Adipose tissue (tissue), 3 donors: ENCODE data around the gene BABAM1. TPM values are rescaled to one million over a fixed set of nuclear protein-coding genes. Genes with fewer than 3 reads are reported as not detected.
"Not testable (repeated sequence)": the region's sequence is repeated elsewhere in the genome, so short reads cannot be mapped to it uniquely, and the experiment has no call there.

Source experiments
- H3K27ac ChIP-seq: one replicate; pipeline ENCODE4 v1.5.1; 2013; ENCODE audit warnings: low read depth, low read length
- WGBS, 3 donors: extraction: QIAGEN DNeasy Blood & Tissue Kit; methylation state at CpG; one replicate each; pipeline ENCODE4 v1.1.7; 2013; 5-methylcytosine and 5-hydroxymethylcytosine counted together
- polyA plus RNA-seq, 3 donors: library from polyadenylated mRNA; stranded (reverse); fragments of 200-250 nt; gene quantifications; one replicate each; pipeline ENCODE4 v1.2.3, GENCODE V29; 2013
- donor health status: healthy with polysubstance abuse.
- donor health status: Bipolar disorder and iron deficiency.
- donor health status: healthy.

BABAM1 gene
- polyA plus RNA-seq, 3 donors: 38.2 to 70.6 (median 65.2) TPM

GRCh38 chr19:17263712-17264640 lies 3.3 kb upstream of the BABAM1 start:
- WGBS, 3 donors: 70 to 78% (median 71%) methylated on average over 23 of the region's 23 CpGs

DNA sequence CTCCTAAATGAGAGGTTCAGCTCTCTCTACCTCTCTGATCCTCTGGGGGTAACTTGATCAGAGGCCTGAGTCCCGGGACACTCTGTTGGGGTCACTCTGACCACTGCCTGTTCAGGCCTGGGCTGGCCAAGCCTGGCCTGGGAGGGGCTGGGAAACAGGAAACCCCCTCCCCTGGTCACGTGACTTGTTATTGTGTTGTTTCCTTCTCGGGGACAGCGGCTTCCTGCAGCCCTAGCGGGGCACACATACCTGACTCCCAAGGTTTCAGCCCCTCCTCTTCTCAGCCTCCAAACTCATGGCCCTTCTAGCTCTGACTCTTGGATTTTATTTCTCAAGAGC lies 2.6 kb upstream of the BABAM1 start, which contains the start of gene USHBP1:
Gene USHBP1, minus strand, starts transcription at position 105 of the 339 bp plus-strand sequence. CDS start 446 bp downstream, outside the sequence.
- WGBS, 3 donors: 33 to 65% (median 43%) methylated on average over 5 of the region's 5 CpGs
- H3K27ac ChIP-seq: no peak within 1 kb of the TSS

More at GRCh38 chr19:17263712-17264640, 3.3 kb upstream of the BABAM1 start:
- H3K27ac ChIP-seq: no peak overlapping the region

GRCh38 chr19:17266026-17266425 lies 1.2 kb upstream of the BABAM1 start:
- WGBS, 3 donors: 91 to 93% (median 92%) methylated on average over 7 of the region's 7 CpGs
- no peak overlapping the region for H3K27ac ChIP-seq

DNA sequence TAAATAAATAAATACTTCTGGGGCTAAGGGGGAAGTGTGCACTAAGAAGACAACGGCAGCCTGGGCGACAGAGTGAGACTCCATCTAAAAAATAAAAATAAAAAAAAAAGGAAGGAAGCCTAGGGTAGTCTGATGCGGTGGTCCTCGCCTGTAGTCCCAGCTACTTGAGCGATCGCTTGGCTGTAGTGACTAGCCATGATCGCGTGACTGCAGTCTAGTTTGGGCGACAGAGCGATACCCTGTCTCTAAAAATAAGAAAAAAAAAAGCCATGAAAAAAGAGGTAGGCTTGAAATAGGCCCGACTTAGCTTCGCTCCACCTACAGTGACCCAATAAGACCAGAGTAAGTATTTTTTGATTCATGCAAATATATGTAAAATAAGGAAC lies 661 bp upstream of the BABAM1 start:
- WGBS, 3 donors: 49 to 74% (median 57%) methylated on average over 12 of the region's 12 CpGs
- no peak overlapping the region for H3K27ac ChIP-seq

- 94 to 96% (median 96%) methylated on average over 13 of the region's 13 CpGs for WGBS, 3 donors
- no peak overlapping the region for H3K27ac ChIP-seq
These were observed 1.5 kb downstream of the BABAM1 start for GRCh38 chr19:17268754-17269153.

GRCh38 chr19:17274892-17275291 lies 7.6 kb downstream of the BABAM1 start:
- WGBS, 3 donors: 96 to 100% (median 96%) methylated on average over 3 of the region's 3 CpGs
- not testable (repeated sequence) for H3K27ac ChIP-seq

DNA sequence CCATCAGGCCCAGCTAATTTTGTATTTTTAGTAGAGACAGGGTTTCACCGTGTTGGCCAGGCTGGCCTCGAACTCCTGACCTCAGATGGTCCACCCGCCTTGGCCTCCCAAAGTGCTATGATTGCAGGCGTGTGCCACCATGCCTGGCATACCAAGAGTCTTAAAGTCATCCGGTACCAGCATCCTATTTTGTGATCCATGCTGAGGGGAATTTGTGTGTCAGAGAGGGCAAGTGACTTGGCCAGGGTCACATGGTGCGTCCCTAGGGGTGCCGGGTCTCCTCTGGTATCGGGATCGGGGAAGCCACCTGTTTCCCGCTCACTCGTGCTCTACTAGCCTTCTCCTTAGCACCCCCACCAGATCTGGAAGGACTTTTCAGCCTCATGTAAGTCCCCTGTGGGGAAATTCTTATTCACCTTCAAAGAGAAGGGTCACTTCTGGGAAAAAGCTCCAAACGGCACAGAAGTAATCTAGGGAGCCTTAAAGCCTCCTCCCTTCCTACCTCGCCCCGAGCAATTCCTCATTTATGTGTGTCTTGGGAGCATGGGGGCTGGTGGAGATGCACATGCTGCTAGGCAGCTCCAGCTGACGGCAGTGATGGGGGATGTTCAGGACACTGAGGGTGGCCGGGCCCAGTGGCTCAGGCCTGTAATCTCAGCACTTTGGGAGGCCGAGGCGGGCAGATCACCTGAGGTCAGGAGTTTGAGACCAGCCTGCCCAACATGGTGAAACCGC lies 8.4 kb downstream of the BABAM1 start:
- no peak overlapping the region for H3K27ac ChIP-seq
- WGBS, 3 donors: 91 to 94% (median 91%) methylated on average over 19 of the region's 19 CpGs

DNA sequence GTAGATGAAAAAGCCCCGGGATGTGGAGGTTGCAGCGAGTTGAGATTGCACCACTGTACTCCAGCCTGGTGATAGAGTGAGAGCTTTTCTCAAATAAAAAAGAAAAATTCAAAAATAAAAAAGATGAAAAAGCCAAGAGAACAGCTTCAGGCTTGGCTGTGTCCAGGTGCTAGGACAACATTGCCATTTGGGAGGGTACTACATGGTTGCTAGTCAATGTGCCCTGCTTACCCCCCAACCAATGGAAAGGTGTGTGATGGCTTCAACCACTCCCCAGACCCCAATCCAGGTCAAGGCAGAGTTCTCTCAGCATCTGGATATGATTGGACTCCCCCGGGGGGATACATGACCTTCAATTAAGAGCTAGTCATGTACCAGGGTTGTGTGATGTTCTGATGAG lies 12.2 kb downstream of the BABAM1 start:
- no peak overlapping the region for H3K27ac ChIP-seq
- 61 to 94% (median 76%) methylated on average over 3 of the region's 3 CpGs for WGBS, 3 donors

GRCh38 chr19:17281391-17282304 lies 14.4 kb downstream of the BABAM1 start, which contains the start of gene ANKLE1:
ANKLE1 (plus strand) TSS chr19:17281901; CDS start chr19:17281921, 20 bp downstream.
- H3K27ac ChIP-seq: no peak within 1 kb of the TSS
- 5 to 8% (median 6%) methylated on average over 72 to 75 of the region's 75 CpGs for WGBS, 3 donors

- 3% methylated on average over 42 to 45 of the region's 45 CpGs for WGBS, 3 donors
These were observed 15.4 kb downstream of the BABAM1 start for GRCh38 chr19:17282488-17283125.

DNA sequence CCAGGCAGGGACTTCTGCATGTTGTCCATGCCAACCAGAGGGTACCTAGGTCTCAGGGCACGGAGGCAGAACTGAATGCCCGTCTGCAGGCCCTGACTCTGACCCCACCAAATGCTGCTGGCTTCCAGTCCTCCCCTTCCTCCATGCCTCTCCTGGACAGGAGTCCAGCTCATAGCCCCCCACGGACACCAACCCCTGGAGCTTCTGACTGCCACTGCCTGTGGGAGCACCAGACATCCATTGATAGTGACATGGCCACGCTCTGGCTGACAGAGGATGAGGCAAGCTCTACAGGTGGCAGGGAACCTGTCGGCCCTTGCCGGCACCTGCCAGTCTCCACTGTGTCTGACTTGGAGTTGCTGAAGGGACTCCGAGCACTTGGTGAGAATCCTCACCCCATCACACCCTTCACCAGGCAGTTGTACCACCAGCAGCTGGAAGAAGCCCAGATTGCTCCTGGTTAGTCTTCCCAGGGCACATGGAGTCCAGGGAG lies 16.3 kb downstream of the BABAM1 start:
- 87 to 93% (median 92%) methylated on average over 7 of the region's 7 CpGs for WGBS, 3 donors

More at GRCh38 chr19:17282488-17283125, 15.4 kb downstream of the BABAM1 start:
- no peak overlapping the region for H3K27ac ChIP-seq

DNA sequence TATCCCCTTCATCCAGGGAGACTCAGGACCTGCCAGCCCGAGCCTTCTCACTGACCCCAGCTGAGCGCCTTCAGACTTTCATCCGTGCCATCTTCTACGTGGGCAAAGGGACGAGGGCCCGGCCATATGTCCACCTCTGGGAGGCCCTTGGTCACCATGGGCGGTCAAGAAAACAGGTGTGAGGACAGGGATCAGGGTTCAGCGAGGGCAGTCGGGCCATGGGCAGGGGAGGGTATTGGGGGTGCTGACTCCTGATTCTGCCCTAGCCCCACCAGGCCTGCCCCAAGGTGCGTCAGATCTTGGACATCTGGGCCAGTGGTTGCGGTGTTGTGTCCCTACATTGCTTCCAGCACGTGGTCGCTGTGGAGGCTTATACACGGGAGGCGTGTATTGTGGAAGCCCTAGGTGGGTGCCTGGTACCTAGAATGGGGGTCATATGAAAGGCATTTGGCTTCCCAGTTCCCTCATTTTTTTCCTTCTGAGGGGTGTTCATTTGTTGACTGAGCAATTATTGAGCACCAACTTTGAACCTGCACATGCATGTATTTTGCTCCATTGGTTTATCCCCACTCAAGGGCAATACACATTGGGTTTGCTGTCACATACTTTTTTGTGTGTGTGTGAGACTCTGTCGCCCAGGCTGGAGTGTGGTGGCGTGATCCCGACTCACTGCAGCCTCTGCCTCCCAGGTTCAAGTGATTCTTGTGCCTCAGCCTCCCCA lies 18.3 kb downstream of the BABAM1 start:
- WGBS, 3 donors: 91 to 92% (median 91%) methylated on average over 18 of the region's 18 CpGs

More for the DNA sequence above, 16.3 kb downstream of the BABAM1 start:
- no peak overlapping the region for H3K27ac ChIP-seq

GRCh38 chr19:17286263-17286662 lies 19.0 kb downstream of the BABAM1 start:
- WGBS, 3 donors: 86 to 96% (median 92%) methylated on average over 11 of the region's 11 CpGs
- no peak overlapping the region for H3K27ac ChIP-seq

More for the DNA sequence above, 18.3 kb downstream of the BABAM1 start:
- H3K27ac ChIP-seq: no peak overlapping the region

DNA sequence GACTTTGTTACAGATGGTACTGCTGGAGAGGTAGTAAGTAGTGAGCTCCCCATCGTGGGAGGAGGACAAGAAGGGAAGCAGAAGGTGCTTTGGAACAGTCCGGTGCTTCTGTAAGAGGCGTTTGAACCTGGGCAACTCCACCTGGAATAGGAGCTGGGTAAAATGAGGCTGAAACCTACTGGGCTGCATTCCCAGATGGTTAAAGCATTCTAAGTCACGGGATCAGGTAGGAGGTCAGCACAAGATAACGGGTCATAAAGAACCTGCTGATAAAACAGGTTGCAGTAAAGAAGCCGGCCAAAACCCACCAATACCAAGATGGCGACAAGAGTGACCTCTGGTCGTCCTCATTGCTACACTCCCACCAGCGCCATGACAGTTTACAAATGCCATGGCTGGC lies 19.5 kb downstream of the BABAM1 start:
- 76 to 89% (median 89%) methylated on average over 9 of the region's 9 CpGs for WGBS, 3 donors
- H3K27ac ChIP-seq: no peak overlapping the region

- 12 to 21% (median 17%) methylated on average over 22 of the region's 22 CpGs for WGBS, 3 donors
- H3K27ac ChIP-seq: no peak overlapping the region
These were observed 22.2 kb downstream of the BABAM1 start for GRCh38 chr19:17289489-17289888.

- WGBS, 3 donors: 2 to 25% (median 3%) methylated on average over 44 to 46 of the region's 46 CpGs
- no peak overlapping the region for H3K27ac ChIP-seq
These were observed 25.2 kb downstream of the BABAM1 start for GRCh38 chr19:17292301-17293074.
